GM12878 (cell line): ENCODE results near the gene BTBD1. TPM values are rescaled to one million over a fixed set of nuclear protein-coding genes. Genes with fewer than 3 reads are reported as not detected.

ENCODE experiments used
- ATAC-seq: fragments of 200-7000 bp; cut with Tn5 transposase; 3 replicates; pipeline ENCODE4 v1.9.1; 2020; ENCODE audit warnings: mild to moderate bottlenecking, moderate library complexity
- BruUV-seq: library from RNA; stranded (reverse); fragments of 400-500 nt; replicated peaks from 2 replicates; lab custom pipeline; 2021; lab: Mats Ljungman, UMichigan
- CTCF ChIA-PET: fragments of 300-600 bp; sonication (Branson Sonifier 250); formaldehyde crosslinking; extraction: SDS; loops from one replicate; lab custom pipeline; 2021; ENCODE audit warnings: inconsistent platforms; lab: Yijun Ruan, JAX
- POLR2A ChIA-PET: fragments of 350-600 bp; formaldehyde crosslinking; extraction: SDS; loops from one replicate; lab custom pipeline; 2021; ENCODE audit warnings: inconsistent platforms; lab: Charles Lee
- RAD21 ChIA-PET: fragments of 300-600 bp; sonication (Branson Sonifier 250); formaldehyde crosslinking; loops from one replicate; lab custom pipeline; 2023; ENCODE audit warnings: antibody characterized with exemption; ENCODE audit not compliant: unreplicated experiment; lab: Charles Lee
- SMC1A ChIA-PET: fragments of 300-600 bp; sonication (Branson Sonifier 250); formaldehyde crosslinking; loops from one replicate; lab custom pipeline; 2023; ENCODE audit not compliant: unreplicated experiment, uncharacterized antibody; lab: Charles Lee
- DNase-seq: peaks from one replicate; pipeline ENCODE4 v3.0.0-alpha.2; 2011; ENCODE audit warnings: low read depth, low spot score
- FAIRE-seq: peaks from 3 replicates; lab custom pipeline; 2011; peaks lifted over from hg19 to GRCh38; lab: Jason Lieb, UNC
- H2AFZ ChIP-seq: 2 replicates; pipeline ENCODE4 v1.6.0; 2011; ENCODE audit warnings: low read depth, low read length, control low read depth; ENCODE audit not compliant: control insufficient read depth
- H3K27ac ChIP-seq: 2 replicates; pipeline ENCODE4 v1.5.1; 2011; ENCODE audit warnings: control low read depth; ENCODE audit not compliant: control insufficient read depth, insufficient read depth
- H3K27me3 ChIP-seq, 2 experiments: replicated peaks in 1 of 2; 2 replicates each; pipeline versions ENCODE4 v1.6.0 to v1.6.1; 2011; ENCODE audit warnings: low read length in 1 of 2; ENCODE audit not compliant: control insufficient read depth in 2 of 2, insufficient read depth in 2 of 2
- H3K36me3 ChIP-seq, 2 experiments: 2 replicates each; pipeline ENCODE4 v1.5.1; 2011; ENCODE audit warnings: low read length in 1 of 2; ENCODE audit not compliant: control insufficient read depth in 2 of 2, insufficient read depth in 2 of 2
- H3K4me1 ChIP-seq: 2 replicates; pipeline ENCODE4 v1.6.1; 2011; ENCODE audit warnings: mild to moderate bottlenecking, low read length, moderate library complexity, mixed read lengths; ENCODE audit not compliant: control insufficient read depth, insufficient read depth
- H3K4me2 ChIP-seq: 2 replicates; pipeline ENCODE4 v1.6.0; 2011; ENCODE audit warnings: control low read depth; ENCODE audit not compliant: control insufficient read depth, insufficient read depth
- H3K4me3 ChIP-seq: fragments of 200-600 bp; sonication (generic); 2 replicates; pipeline ENCODE4 v1.5.1; 2016
- H3K79me2 ChIP-seq: 2 replicates; pipeline ENCODE4 v1.6.0; 2011; ENCODE audit warnings: low read length; ENCODE audit not compliant: control insufficient read depth, insufficient read depth
- H3K9ac ChIP-seq: 2 replicates; pipeline ENCODE4 v1.8.0; 2011; ENCODE audit warnings: low read length, control low read depth, mixed read lengths; ENCODE audit not compliant: control insufficient read depth, insufficient read depth
- H3K9me3 ChIP-seq: replicated peaks from 3 replicates; pipeline ENCODE4 v1.5.1; 2011; ENCODE audit warnings: mild to moderate bottlenecking, low read length; ENCODE audit not compliant: control insufficient read depth, insufficient read depth
- H4K20me1 ChIP-seq: 2 replicates; pipeline ENCODE4 v1.6.0; 2011; ENCODE audit not compliant: control insufficient read depth, insufficient read depth
- BHLHE40 ChIP-seq, 2 experiments: fragments of 450-650 bp in 1 of 2; IDR thresholded peaks; 2 replicates each; pipeline ENCODE4 v1.6.1; 2011 to 2017; ENCODE audit warnings: low read depth in 2 of 2, borderline replicate concordance in 1 of 2, improper control_type of control experiment in 1 of 2, low read length in 1 of 2, mild to moderate bottlenecking in 1 of 2
- BMI1 ChIP-seq: fragments of 450-650 bp; IDR thresholded peaks from 2 replicates; pipeline ENCODE4 v1.6.1; 2016; ENCODE audit warnings: mild to moderate bottlenecking, moderate library complexity, borderline replicate concordance
- CBFB ChIP-seq: IDR thresholded peaks from 2 replicates; pipeline ENCODE4 v1.6.1; 2016; ENCODE audit warnings: antibody characterized with exemption, low read depth
- EED ChIP-seq: sonication (generic); IDR thresholded peaks from 2 replicates; pipeline ENCODE4 v1.6.1; 2016; ENCODE audit warnings: antibody characterized with exemption, low read depth
- FOXM1 ChIP-seq: IDR thresholded peaks from 2 replicates; pipeline ENCODE4 v1.6.1; 2012; ENCODE audit warnings: low read depth, mild to moderate bottlenecking, inconsistent platforms, low read length, moderate library complexity
- IRF4 ChIP-seq: IDR thresholded peaks from 2 replicates; pipeline ENCODE4 v1.6.1; 2011; ENCODE audit warnings: low read depth, low read length
- JUNB ChIP-seq: IDR thresholded peaks from 2 replicates; pipeline ENCODE4 v1.6.1; 2016; ENCODE audit warnings: antibody characterized with exemption, mild to moderate bottlenecking
- JUND ChIP-seq: IDR thresholded peaks from 2 replicates; pipeline ENCODE4 v1.6.1; 2012; ENCODE audit warnings: low read depth, mild to moderate bottlenecking, low read length, improper control_type of control experiment, moderate library complexity
- MEF2A ChIP-seq: IDR thresholded peaks from 2 replicates; pipeline ENCODE4 v1.6.1; 2011; ENCODE audit warnings: low read depth, mild to moderate bottlenecking, low read length, moderate library complexity; ENCODE audit not compliant: insufficient read depth
- MYB ChIP-seq: fragments of 150-350 bp; IDR thresholded peaks from 2 replicates; pipeline ENCODE4 v1.6.1; 2014; ENCODE audit warnings: mild to moderate bottlenecking, low read depth, low read length, borderline replicate concordance
- NFIC ChIP-seq: IDR thresholded peaks from 2 replicates; pipeline ENCODE4 v1.6.1; 2012; ENCODE audit warnings: low read depth, mild to moderate bottlenecking, inconsistent platforms, low read length, moderate library complexity
- RELA ChIP-seq: fragments of 450-650 bp; IDR thresholded peaks from 2 replicates; pipeline ENCODE4 v1.8.0; 2014; ENCODE audit warnings: borderline replicate concordance; ENCODE audit not compliant: partially characterized antibody
- REST ChIP-seq: IDR thresholded peaks from 2 replicates; pipeline ENCODE4 v1.6.1; 2012; ENCODE audit warnings: mild to moderate bottlenecking, low read depth, low read length
- RUNX3 ChIP-seq: IDR thresholded peaks from 2 replicates; pipeline ENCODE4 v1.6.1; 2012; ENCODE audit warnings: low read length, inconsistent platforms
- SIN3A ChIP-seq: IDR thresholded peaks from 2 replicates; pipeline ENCODE4 v1.6.1; 2012; ENCODE audit warnings: low read depth, low read length, improper control_type of control experiment
- STAT1 ChIP-seq: fragments of 450-650 bp; conservative IDR thresholded peaks from 2 replicates; pipeline ENCODE4 v1.6.1; 2014; ENCODE audit warnings: antibody characterized with exemption, mild to moderate bottlenecking
- STAT3 ChIP-seq: IDR thresholded peaks from 2 replicates; pipeline ENCODE4 v1.6.1; 2011; ENCODE audit warnings: low read depth, low read length, improper control_type of control experiment
- SUZ12 ChIP-seq: fragments of 200-600 bp; sonication (generic); IDR thresholded peaks from one replicate; pipeline ENCODE4 v1.6.1; 2018; ENCODE audit warnings: antibody characterized with exemption, mild to moderate bottlenecking; ENCODE audit not compliant: unreplicated experiment
- TCF12 ChIP-seq: IDR thresholded peaks from 2 replicates; pipeline ENCODE4 v1.6.1; 2011; ENCODE audit warnings: low read depth, mild to moderate bottlenecking, low read length
- ZBED1 ChIP-seq: IDR thresholded peaks from 2 replicates; pipeline ENCODE4 v1.6.1; 2016; ENCODE audit warnings: borderline replicate concordance
- ZBTB33 ChIP-seq: fragments of 450-650 bp; IDR thresholded peaks from 2 replicates; pipeline ENCODE4 v1.6.1; 2017; ENCODE audit warnings: mild to moderate bottlenecking
- WGBS: methylation state at CpG from one replicate; pipeline ENCODE4 v1.1.6; 2016; ENCODE audit warnings: low lambda C conversion rate; ENCODE audit not compliant: insufficient replicate concordance, insufficient coverage; ENCODE audit errors: missing lambda C conversion rate; 5-methylcytosine and 5-hydroxymethylcytosine counted together
- in situ Hi-C: fragments of 300-500 bp; cut with MboI; formaldehyde crosslinking; loops from 9 replicates; pipeline ENCODE4 v1.14.3; 2018; ENCODE audit warnings: mixed read lengths
- intact Hi-C: fragments of 100-400 bp; cut with micrococcal nuclease; formaldehyde crosslinking; loops from one replicate; pipeline ENCODE4 v1.14.2; 2022; ENCODE audit not compliant: unreplicated experiment
- polyA plus RNA-seq, 11 experiments: library from polyadenylated mRNA; depleted of rRNA in 4 of 11; unstranded in 6 of 11; stranded (reverse) in 5 of 11; fragments of >200 nt; fragmentation: Nextera tagmentation in 4 of 11; fragmentation: Illumina TruSeq in 1 of 11; extraction: Ambion mirVana in 4 of 11; extraction: Trizol in 1 of 11; gene quantifications; 1 replicate in 1 of 11; 2 replicates in 10 of 11; pipeline versions ENCODE4 v1.2.1 to v1.2.3, GENCODE V29; 2011 to 2016; ENCODE audit warnings: inconsistent platforms in 2 of 11, missing spikeins in 2 of 11, low read depth in 1 of 11
- total RNA-seq, 4 experiments: library from RNA; depleted of rRNA in 3 of 4; stranded (reverse); fragments of >200 nt in 3 of 4; fragmentation: Illumina TruSeq in 1 of 4; extraction: Trizol in 1 of 4; gene quantifications; 2 replicates each; pipeline versions ENCODE4 v1.2.1 to v1.2.3, GENCODE V29; 2013 to 2021

Gene BTBD1
- total and polyA plus RNA-seq, 10 of the 15 experiments (the other 5 are each of a cell fraction or from before 2014, with no cell fraction given) = 17.5 to 90.4 (median 73.1) TPM

- FAIRE-seq = peak; percentile 65
- Histone ChIP-seq H3K27me3 (peaks cover 0 to 2% of the 10 kb centered on the region in 2 experiments; a peak in 2 of 4 replicates), H3K9me3 (no peaks in the 10 kb centered on the region), H4K20me1 (no peaks in the 10 kb centered on the region; the same call in 1 of the 2 replicates), H3K4me1 (peaks cover 13% of the 10 kb centered on the region), H3K4me3 (no peak overlapping the region), H3K36me3 (no peaks in the 10 kb centered on the region), H3K9ac (no peak overlapping the region), H3K4me2 (no peak overlapping the region), H3K27ac (no peak overlapping the region), H3K79me2 (no peaks in the 10 kb centered on the region), H2AFZ (no peak overlapping the region)
- POLR2A ChIA-PET = no interaction called here
- DNase-seq = peak; percentile 51
- CTCF ChIA-PET = no interaction called here
- 24% methylated on average over 4 of the region's 4 CpGs for WGBS
- TF ChIP-seq JUNB (peak; percentile 34; the same call in 1 of the 2 replicates), SIN3A (no peak), ZBTB33 (no peak), EED (peak; percentile 43; the same call in 1 of the 2 replicates), CBFB (0 out of 2 replicates have a peak, but pooled peaks have one; percentile 39), REST (no peak), MEF2A (no peak), MYB (no peak), RELA (no peak), NFIC (peak; percentile 53; the same call in 1 of the 2 replicates), BMI1 (no peak), TCF12 (0 out of 2 replicates have a peak, but pooled peaks have one; percentile 7), RUNX3 (peak; percentile 92), FOXM1 (0 out of 2 replicates have a peak, but pooled peaks have one; percentile 37), BHLHE40 (IDR thresholded peaks at IDR 0.05; ENCODE audit: borderline replicate concordance in 1 of 2, low read depth in 2 of 2, low read length in 1 of 2) (peak in 1 of 2 experiments; percentile 48; a peak in 1 of 4 replicates), SUZ12 (no peak), IRF4 (0 out of 2 replicates have a peak, but pooled peaks have one; percentile 38), JUND (no peak), STAT1 (no peak), ZBED1 (no peak), STAT3 (no peak)
- SMC1A ChIA-PET = no interaction called here
- BruUV-seq = no TSS peak
- intact Hi-C loops (no loop called here), in situ Hi-C loops (no loop called here)
- RAD21 ChIA-PET = no interaction called here
- peak; percentile 81 for ATAC-seq
Measured at GRCh38 chr15:82966671-82967071, 100.4 kb downstream of the BTBD1 start.
